Measurements from ENCODE around the gene HBQ1.

GRCh38 chr16:168424-168823 is 11.8 kb upstream of the HBQ1 start:
- TF ChIP-seq CTCF (IDR thresholded peaks at IDR 0.05; ENCODE audit: borderline replicate concordance, extremely low read depth, low read length, poor library complexity, severe bottlenecking) (no peak), EZH2 (IDR thresholded peaks at IDR 0.05; ENCODE audit: borderline replicate concordance, low read depth, low read length, severe bottlenecking) (no peak)
